GM19240 (cell line): Measurements from ENCODE around the gene SYNDIG1L.
"Not testable (repeated sequence)": the region's sequence is repeated elsewhere in the genome, so short reads cannot be mapped to it uniquely, and the experiment has no call there.

Source experiments
- DNase-seq: peaks from one replicate; pipeline ENCODE4 v3.0.0; 2011; ENCODE audit warnings: low spot score; ENCODE audit not compliant: insufficient read length

The SYNDIG1L gene

DNA sequence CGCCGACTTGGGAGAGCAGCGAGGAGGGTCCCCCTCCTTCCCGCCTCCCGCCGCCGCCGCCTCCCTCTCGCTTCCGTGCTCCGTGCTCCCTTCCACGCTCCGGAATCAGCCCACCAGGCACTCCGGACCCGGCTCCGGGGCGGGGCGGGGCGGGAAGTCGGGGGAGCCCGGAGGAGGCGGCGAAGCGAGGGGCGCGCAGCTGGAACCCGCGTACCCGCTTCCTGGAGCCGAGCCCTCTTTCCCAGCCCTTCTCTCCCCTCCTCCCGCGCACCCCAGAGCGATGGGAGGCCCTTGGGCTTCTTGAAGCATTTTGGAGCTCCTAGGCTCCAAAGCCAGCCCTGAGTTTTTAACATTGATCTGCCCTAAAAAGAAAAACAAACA, at the start of gene SYNDIG1L:
TSS of gene SYNDIG1L (minus strand) at position 9 of the 381 bp plus-strand sequence. CDS start 16,466 bp downstream, outside the sequence.
- DNase-seq = no peak

DNA sequence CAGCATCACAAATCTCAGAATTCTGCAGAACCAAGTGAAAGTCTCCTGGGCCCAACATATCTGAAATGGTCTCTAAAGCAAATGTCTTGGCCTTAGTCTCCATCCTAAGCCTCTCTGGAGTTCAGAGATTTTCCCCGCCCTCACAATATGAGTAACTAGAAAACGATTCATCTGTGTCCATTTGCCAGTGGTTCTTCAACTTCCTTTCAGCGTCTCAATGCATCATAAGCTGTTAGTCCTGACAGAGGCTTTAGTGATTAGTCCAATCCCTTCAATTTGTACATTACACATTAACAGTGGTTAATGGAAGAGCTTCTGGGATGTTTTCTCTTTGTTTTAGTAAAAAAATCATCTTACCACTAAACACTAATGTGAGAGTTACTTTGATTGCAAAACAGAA, 49.7 kb upstream of the SYNDIG1L start:
- DNase-seq = no peak

GRCh38 chr14:74474376-74474775, 48.4 kb upstream of the SYNDIG1L start:
- no peak for DNase-seq

DNA sequence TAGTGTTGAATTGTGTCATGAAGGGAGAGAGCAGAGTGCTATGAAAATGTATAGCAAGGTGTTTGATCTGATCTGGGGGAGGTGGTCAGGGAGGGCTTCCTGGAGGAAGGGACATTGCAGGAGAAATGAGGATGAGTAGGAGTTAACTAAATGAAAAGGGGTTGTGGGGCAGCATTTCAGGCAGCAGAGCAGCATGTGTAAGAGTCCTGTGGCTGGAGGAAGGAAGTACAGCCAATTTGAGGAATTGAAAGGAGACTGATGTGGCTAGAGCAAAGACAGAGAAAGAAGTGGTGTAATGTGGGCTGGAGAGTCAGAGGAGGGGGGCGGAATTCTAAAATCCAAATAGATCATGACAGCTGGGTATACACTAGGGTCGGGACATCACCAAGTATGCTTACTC, 46.6 kb upstream of the SYNDIG1L start:
- DNase-seq = no peak

GRCh38 chr14:74469548-74470518, 43.8 kb upstream of the SYNDIG1L start:
- no peak for DNase-seq

DNA sequence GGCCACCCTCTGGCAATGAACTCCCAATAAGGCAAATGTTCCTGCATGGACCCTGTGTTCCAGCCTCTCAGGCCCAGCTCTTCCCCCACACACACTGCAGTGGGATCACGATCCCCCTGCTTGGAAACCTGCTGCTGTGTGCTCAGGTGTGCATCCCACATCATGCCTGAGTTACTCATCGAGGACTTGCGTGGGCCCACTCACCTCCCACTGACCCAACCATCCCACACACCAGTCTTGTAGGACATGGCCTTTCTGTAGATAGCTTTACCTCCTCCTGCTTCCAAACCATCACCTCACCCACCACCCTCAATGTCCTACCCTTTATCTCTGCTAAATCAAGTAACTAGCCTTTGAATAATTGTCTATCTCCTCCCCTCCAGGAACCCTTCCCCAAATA, 42.5 kb upstream of the SYNDIG1L start:
- DNase-seq = no peak

GRCh38 chr14:74465335-74465734, 39.3 kb upstream of the SYNDIG1L start:
- DNase-seq = no peak

- no peak for DNase-seq
These were observed 38.8 kb upstream of the SYNDIG1L start for GRCh38 chr14:74464785-74465184.

GRCh38 chr14:74463697-74464096, 37.7 kb upstream of the SYNDIG1L start:
- no peak for DNase-seq

- DNase-seq = no peak
These were observed 37.0 kb upstream of the SYNDIG1L start for GRCh38 chr14:74462993-74463392.

DNA sequence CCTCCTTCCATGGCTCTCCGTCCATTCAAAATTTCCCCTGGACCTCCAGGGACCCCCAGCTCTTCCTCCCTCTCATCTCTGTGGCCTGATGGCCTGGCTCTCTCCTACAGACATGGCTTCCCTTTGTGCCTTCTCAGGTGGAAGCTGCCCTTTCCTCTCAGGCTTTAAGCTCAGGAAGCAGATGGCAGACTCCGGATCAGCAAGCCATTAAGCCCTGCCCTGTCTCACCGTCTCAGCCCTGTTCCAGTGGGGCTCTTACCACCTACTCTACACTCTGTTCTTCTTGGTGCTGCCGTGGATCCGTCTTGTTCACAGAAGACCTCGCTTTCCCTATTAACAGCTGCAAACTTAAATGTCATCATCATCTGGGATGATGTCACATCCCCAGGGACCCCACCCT, 34.0 kb upstream of the SYNDIG1L start:
- DNase-seq = no peak

DNA sequence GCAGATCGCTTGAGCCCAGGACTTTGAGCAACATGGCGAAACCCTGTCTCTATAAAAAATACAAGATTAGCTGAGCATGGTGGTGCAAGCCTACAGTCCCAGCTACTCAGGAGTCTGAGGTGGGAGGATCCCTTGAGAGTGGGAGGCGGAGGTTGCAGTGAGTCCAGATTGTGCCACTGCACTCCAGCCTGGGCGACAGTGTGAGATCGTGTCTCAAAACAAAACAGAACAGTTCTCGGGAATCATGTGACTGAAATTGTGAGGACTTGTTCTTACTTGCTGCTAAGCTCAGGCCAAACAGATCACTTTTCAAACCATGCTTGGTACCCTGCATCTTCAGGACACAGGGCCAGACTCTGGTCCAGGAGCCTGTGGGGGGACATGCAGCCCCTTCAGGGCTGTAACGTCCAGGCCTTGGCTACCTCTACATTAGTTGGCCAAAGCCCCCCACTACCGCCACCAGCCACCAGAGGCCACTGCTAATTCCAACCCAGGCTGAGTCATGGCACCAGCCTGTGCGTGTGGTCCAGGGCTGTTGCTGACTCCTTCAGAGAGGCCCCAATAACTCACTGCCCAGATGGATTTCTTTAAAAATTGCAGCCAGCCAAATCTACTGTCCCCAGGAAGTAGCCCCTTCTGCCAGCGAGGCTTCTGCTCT, 33.4 kb upstream of the SYNDIG1L start:
- peak; percentile 14 for DNase-seq

DNA sequence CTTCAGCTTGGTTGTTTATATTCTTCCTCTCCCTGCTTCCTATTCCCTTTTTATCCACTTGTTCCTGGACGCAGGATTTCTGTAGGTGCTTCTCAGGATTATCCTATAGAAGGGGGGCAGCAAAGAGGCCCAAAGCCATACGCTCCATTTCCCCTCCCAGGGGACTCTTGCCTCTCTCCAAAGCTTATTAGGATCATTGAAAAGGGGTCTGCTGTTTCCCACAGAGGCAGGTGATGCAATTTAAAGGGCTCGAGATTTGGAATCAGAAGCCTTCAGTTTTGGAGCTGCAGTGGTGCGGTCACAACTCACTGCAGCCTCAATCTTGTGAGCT, 31.5 kb upstream of the SYNDIG1L start:
- no peak for DNase-seq

GRCh38 chr14:74456684-74457564, 30.9 kb upstream of the SYNDIG1L start:
- DNase-seq = no peak

- not testable (repeated sequence) for DNase-seq
These were observed 28.4 kb upstream of the SYNDIG1L start for GRCh38 chr14:74454397-74454796.

DNA sequence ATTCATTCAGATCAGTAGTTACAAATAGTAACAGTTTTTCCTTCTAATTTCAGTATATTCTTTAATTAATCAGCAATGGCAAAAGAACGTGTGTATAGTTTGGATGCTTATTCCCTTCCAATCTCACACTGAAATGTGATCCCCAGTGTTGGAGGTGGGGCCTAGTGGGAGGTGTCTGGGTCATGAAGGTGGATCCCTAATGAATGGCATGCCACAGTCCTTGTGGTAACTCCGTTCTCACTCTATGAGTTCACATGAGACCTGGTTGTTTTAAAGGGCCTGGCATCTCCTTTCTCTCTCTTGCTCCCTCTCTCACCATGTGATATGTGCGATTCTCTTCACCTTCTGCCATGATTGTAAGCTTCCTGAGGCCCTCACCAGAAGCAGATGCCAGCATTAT, 18.9 kb upstream of the SYNDIG1L start:
- DNase-seq = no peak

DNA sequence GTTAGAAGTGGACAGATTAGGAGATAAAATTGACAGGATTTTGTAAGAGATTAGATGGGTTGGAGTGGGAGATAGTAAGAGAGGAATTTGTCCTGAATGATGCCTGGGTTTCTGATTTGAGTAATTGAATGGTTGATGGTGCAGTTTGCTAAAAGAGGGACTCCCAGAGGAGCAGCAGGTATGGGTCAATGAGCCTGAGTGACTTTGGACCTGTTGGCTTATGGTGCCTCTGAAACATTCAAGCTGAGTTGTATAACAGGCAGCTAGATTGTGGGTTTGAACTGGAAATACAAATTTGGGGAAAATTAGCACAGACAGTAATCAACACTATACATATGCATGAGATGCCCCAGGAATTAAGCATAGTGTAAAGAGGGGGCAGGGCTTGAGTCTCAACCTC, 16.7 kb upstream of the SYNDIG1L start:
- DNase-seq = no peak

- DNase-seq = no peak
These were observed 15.1 kb upstream of the SYNDIG1L start for GRCh38 chr14:74441113-74441512.

DNA sequence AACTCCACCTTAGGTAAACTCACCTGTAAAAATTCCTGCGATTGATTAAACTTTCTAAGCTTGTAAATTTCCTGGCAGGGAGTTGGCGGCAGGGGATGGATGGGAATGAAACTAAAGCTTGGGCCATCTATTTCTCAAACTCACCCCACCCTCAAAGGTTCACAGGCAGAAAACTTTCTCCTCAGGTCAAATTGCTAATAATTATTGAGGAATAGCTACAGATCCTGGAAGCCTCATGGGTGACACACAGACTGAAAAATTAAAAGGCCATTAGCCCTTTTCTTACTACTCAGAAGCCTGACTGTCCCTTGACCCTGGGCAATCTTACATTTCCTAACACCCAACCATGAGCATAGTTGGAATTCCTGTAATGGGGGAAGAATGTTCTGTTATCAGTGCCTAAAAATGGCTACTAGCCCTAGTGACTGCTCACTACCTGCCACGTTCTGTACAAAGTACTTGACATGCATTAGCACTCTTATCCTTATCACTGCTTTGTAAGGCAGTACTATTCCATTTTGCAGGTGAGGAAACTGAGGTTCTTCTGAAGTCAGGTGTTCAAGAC, 12.4 kb upstream of the SYNDIG1L start:
- no peak for DNase-seq

GRCh38 chr14:74437496-74438053, 11.6 kb upstream of the SYNDIG1L start:
- no peak for DNase-seq

DNA sequence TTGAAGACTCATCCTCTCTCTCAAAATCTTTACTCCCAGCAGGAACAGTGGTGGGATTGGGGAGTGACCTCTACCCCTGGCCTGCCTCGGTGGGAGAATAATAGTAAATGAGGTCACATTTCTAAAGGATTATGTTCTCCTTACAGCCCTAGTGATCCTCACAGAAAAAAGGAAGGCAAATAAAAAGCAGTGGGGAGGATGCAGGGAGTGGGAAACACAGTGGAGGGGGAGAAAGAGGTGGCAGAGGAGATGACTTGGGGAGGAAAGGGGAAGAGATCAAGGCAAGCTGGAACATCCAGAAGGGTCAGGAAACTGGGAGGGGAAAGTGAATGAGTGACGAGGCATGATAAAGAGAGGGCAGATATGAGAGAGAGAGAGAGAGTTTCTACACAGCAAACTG, 8.3 kb upstream of the SYNDIG1L start:
- DNase-seq = no peak
